ENCODE results near the gene HHLA2.
"Not testable (repeated sequence)": the region's sequence is repeated elsewhere in the genome, so short reads cannot be mapped to it uniquely, and the experiment has no call there.

The HHLA2 gene

GRCh38 chr3:108283989-108284388 lies 12.4 kb upstream of the HHLA2 start:
- Histone ChIP-seq H3K4me1 (ENCODE audit: control insufficient read depth in 1 of 2, insufficient read depth in 2 of 2, low read length in 2 of 2) (no peaks in the 10 kb centered on the region), H3K27me3 (ENCODE audit: low read depth, low read length) (no peaks in the 10 kb centered on the region), H3K36me3 (ENCODE audit: control insufficient read depth in 1 of 2, insufficient read depth in 2 of 2, low read length in 2 of 2) (no peaks in the 10 kb centered on the region), H3K27ac (ENCODE audit: low read length) (no peak overlapping the region), H3K4me3 (ENCODE audit: low read depth in 1 of 2, low read length in 2 of 2) (no peak overlapping the region), H3K9me3 (ENCODE audit: control insufficient read depth in 1 of 2, low read length in 2 of 2) (peaks cover 6 to 8% of the 10 kb centered on the region in 2 donors)

- no peaks in the 10 kb centered on the region for H3K36me3 ChIP-seq (ENCODE audit: control insufficient read depth in 1 of 2, insufficient read depth in 2 of 2, low read length in 2 of 2)
- H3K4me1 ChIP-seq (ENCODE audit: control insufficient read depth in 1 of 2, insufficient read depth in 2 of 2, low read length in 2 of 2), result no peaks in the 10 kb centered on the region
- no peak overlapping the region for H3K27ac ChIP-seq (ENCODE audit: low read length)
- no peaks in the 10 kb centered on the region for H3K9me3 ChIP-seq (ENCODE audit: control insufficient read depth in 1 of 2, low read length in 2 of 2)
- H3K27me3 ChIP-seq (ENCODE audit: low read depth, low read length), result no peaks in the 10 kb centered on the region
- no peak overlapping the region for H3K4me3 ChIP-seq (ENCODE audit: low read depth in 1 of 2, low read length in 2 of 2)
Measured at GRCh38 chr3:108285176-108285575, 11.2 kb upstream of the HHLA2 start.

- Histone ChIP-seq H3K27ac (ENCODE audit: low read length) (no peak overlapping the region), H3K9me3 (ENCODE audit: control insufficient read depth in 1 of 2, low read length in 2 of 2) (peaks cover 0 to 2% of the 10 kb centered on the region in 2 donors), H3K27me3 (ENCODE audit: low read depth, low read length) (no peaks in the 10 kb centered on the region)
Measured at GRCh38 chr3:108287146-108287545, 9.2 kb upstream of the HHLA2 start.

GRCh38 chr3:108288193-108288592 lies 8.2 kb upstream of the HHLA2 start:
- not testable (repeated sequence) for H3K27me3 ChIP-seq (ENCODE audit: low read depth, low read length); H3K27ac ChIP-seq (ENCODE audit: low read length); H3K4me3 ChIP-seq (ENCODE audit: low read depth in 1 of 2, low read length in 2 of 2); H3K9me3 ChIP-seq (ENCODE audit: control insufficient read depth in 1 of 2, low read length in 2 of 2); H3K4me1 ChIP-seq (ENCODE audit: control insufficient read depth in 1 of 2, insufficient read depth in 2 of 2, low read length in 2 of 2); H3K36me3 ChIP-seq (ENCODE audit: control insufficient read depth in 1 of 2, insufficient read depth in 2 of 2, low read length in 2 of 2)

More at GRCh38 chr3:108287146-108287545, 9.2 kb upstream of the HHLA2 start:
- H3K4me3 ChIP-seq (ENCODE audit: low read depth in 1 of 2, low read length in 2 of 2), result no peak overlapping the region
- no peaks in the 10 kb centered on the region for H3K4me1 ChIP-seq (ENCODE audit: control insufficient read depth in 1 of 2, insufficient read depth in 2 of 2, low read length in 2 of 2)
- no peaks in the 10 kb centered on the region for H3K36me3 ChIP-seq (ENCODE audit: control insufficient read depth in 1 of 2, insufficient read depth in 2 of 2, low read length in 2 of 2)

- Histone ChIP-seq H3K9me3 (ENCODE audit: control insufficient read depth in 1 of 2, low read length in 2 of 2) (peaks cover 0 to 2% of the 10 kb centered on the region in 2 donors), H3K4me1 (ENCODE audit: control insufficient read depth in 1 of 2, insufficient read depth in 2 of 2, low read length in 2 of 2) (no peaks in the 10 kb centered on the region), H3K4me3 (ENCODE audit: low read depth in 1 of 2, low read length in 2 of 2) (no peak overlapping the region), H3K27me3 (ENCODE audit: low read depth, low read length) (no peaks in the 10 kb centered on the region), H3K27ac (ENCODE audit: low read length) (no peak overlapping the region), H3K36me3 (ENCODE audit: control insufficient read depth in 1 of 2, insufficient read depth in 2 of 2, low read length in 2 of 2) (no peaks in the 10 kb centered on the region)
Measured at GRCh38 chr3:108289159-108289558, 7.2 kb upstream of the HHLA2 start.

GRCh38 chr3:108292450-108292849 lies 3.9 kb upstream of the HHLA2 start:
- Histone ChIP-seq H3K9me3 (ENCODE audit: control insufficient read depth in 1 of 2, low read length in 2 of 2) (peaks cover 0 to 2% of the 10 kb centered on the region in 2 donors), H3K4me3 (ENCODE audit: low read depth in 1 of 2, low read length in 2 of 2) (no peak overlapping the region), H3K27ac (ENCODE audit: low read length) (no peak overlapping the region), H3K4me1 (ENCODE audit: control insufficient read depth in 1 of 2, insufficient read depth in 2 of 2, low read length in 2 of 2) (no peaks in the 10 kb centered on the region), H3K36me3 (ENCODE audit: control insufficient read depth in 1 of 2, insufficient read depth in 2 of 2, low read length in 2 of 2) (no peaks in the 10 kb centered on the region), H3K27me3 (ENCODE audit: low read depth, low read length) (no peaks in the 10 kb centered on the region)

GRCh38 chr3:108292905-108293328 lies 3.4 kb upstream of the HHLA2 start:
- Histone ChIP-seq H3K9me3 (ENCODE audit: control insufficient read depth in 1 of 2, low read length in 2 of 2) (peaks cover 0 to 2% of the 10 kb centered on the region in 2 donors), H3K4me3 (ENCODE audit: low read depth in 1 of 2, low read length in 2 of 2) (no peak overlapping the region), H3K36me3 (ENCODE audit: control insufficient read depth in 1 of 2, insufficient read depth in 2 of 2, low read length in 2 of 2) (no peaks in the 10 kb centered on the region), H3K4me1 (ENCODE audit: control insufficient read depth in 1 of 2, insufficient read depth in 2 of 2, low read length in 2 of 2) (no peaks in the 10 kb centered on the region), H3K27me3 (ENCODE audit: low read depth, low read length) (no peaks in the 10 kb centered on the region), H3K27ac (ENCODE audit: low read length) (no peak overlapping the region)

GRCh38 chr3:108293858-108294257 lies 2.5 kb upstream of the HHLA2 start:
- Histone ChIP-seq H3K27ac (ENCODE audit: low read length) (no peak overlapping the region), H3K27me3 (ENCODE audit: low read depth, low read length) (no peaks in the 10 kb centered on the region), H3K36me3 (ENCODE audit: control insufficient read depth in 1 of 2, insufficient read depth in 2 of 2, low read length in 2 of 2) (no peaks in the 10 kb centered on the region), H3K9me3 (ENCODE audit: control insufficient read depth in 1 of 2, low read length in 2 of 2) (peaks cover 0 to 2% of the 10 kb centered on the region in 2 donors), H3K4me1 (ENCODE audit: control insufficient read depth in 1 of 2, insufficient read depth in 2 of 2, low read length in 2 of 2) (no peaks in the 10 kb centered on the region), H3K4me3 (ENCODE audit: low read depth in 1 of 2, low read length in 2 of 2) (no peak overlapping the region)

- Histone ChIP-seq H3K27me3 (ENCODE audit: low read depth, low read length) (no peaks in the 10 kb centered on the region), H3K4me1 (ENCODE audit: control insufficient read depth in 1 of 2, insufficient read depth in 2 of 2, low read length in 2 of 2) (no peaks in the 10 kb centered on the region), H3K36me3 (ENCODE audit: control insufficient read depth in 1 of 2, insufficient read depth in 2 of 2, low read length in 2 of 2) (no peaks in the 10 kb centered on the region), H3K4me3 (ENCODE audit: low read depth in 1 of 2, low read length in 2 of 2) (no peak overlapping the region), H3K9me3 (ENCODE audit: control insufficient read depth in 1 of 2, low read length in 2 of 2) (peaks cover 0 to 2% of the 10 kb centered on the region in 2 donors), H3K27ac (ENCODE audit: low read length) (peak overlapping the region; percentile 20)
Measured at GRCh38 chr3:108295421-108296175, 750 bp upstream of the HHLA2 start.

- Histone ChIP-seq H3K4me3 (ENCODE audit: low read depth in 1 of 2, low read length in 2 of 2) (peak overlapping the region in 1 of 2 donors; percentile 18), H3K9me3 (ENCODE audit: control insufficient read depth in 1 of 2, low read length in 2 of 2) (no peaks in the 10 kb centered on the region), H3K36me3 (ENCODE audit: control insufficient read depth in 1 of 2, insufficient read depth in 2 of 2, low read length in 2 of 2) (no peaks in the 10 kb centered on the region), H3K27me3 (ENCODE audit: low read depth, low read length) (no peaks in the 10 kb centered on the region), H3K27ac (ENCODE audit: low read length) (peak overlapping the region; percentile 21), H3K4me1 (ENCODE audit: control insufficient read depth in 1 of 2, insufficient read depth in 2 of 2, low read length in 2 of 2) (no peaks in the 10 kb centered on the region)
Measured at GRCh38 chr3:108297647-108298046, 1.3 kb downstream of the HHLA2 start.

- Histone ChIP-seq H3K4me3 (ENCODE audit: low read depth in 1 of 2, low read length in 2 of 2) (no peak overlapping the region), H3K9me3 (ENCODE audit: control insufficient read depth in 1 of 2, low read length in 2 of 2) (no peaks in the 10 kb centered on the region), H3K36me3 (ENCODE audit: control insufficient read depth in 1 of 2, insufficient read depth in 2 of 2, low read length in 2 of 2) (no peaks in the 10 kb centered on the region), H3K27ac (ENCODE audit: low read length) (peak overlapping the region; percentile 21), H3K4me1 (ENCODE audit: control insufficient read depth in 1 of 2, insufficient read depth in 2 of 2, low read length in 2 of 2) (no peaks in the 10 kb centered on the region), H3K27me3 (ENCODE audit: low read depth, low read length) (no peaks in the 10 kb centered on the region)
Measured at GRCh38 chr3:108298056-108298455, 1.7 kb downstream of the HHLA2 start.
